Body of pancreas (tissue), 4 donors: ENCODE data around the gene SLC7A4.

Experiments used
- POLR2A ChIP-seq, 3 donors: fragments of 450-650 bp; IDR thresholded peaks; one replicate each; pipeline ENCODE4 v1.6.1; 2016; ENCODE audit warnings: antibody characterized with exemption in 3 of 3, mild to moderate bottlenecking in 2 of 3
- TF ChIP-seq, protein P1 (sequence below), 7 experiments: fragments of 450-650 bp in 4 of 7; fragments of 200-600 bp in 3 of 7; sonication (generic) in 3 of 7; IDR thresholded peaks; one replicate each; pipeline ENCODE4 v1.5.1; 2016 to 2019; ENCODE audit warnings: antibody characterized with exemption in 7 of 7

DNA sequence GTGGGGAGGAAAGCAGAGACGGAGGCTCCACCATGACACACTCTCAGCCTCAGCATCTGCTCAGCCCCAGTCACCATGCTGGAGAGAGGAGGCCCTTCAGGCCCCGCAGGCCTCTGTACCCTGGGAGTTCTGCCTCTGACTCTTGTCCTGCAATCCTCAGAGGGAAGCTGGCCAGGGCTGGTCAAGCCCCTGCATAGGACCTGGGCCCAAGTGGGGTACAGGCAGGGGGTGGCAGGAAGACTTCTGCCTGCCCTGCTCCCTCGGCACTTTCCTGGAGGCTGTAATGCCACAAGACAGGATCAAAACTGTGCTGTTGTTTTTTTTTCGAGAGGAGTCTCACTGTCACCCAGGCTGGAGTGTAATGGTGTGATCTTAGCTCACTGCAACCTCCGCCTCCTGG, 47.1 kb upstream of the SLC7A4 start:
- TF ChIP-seq, protein P1, sequence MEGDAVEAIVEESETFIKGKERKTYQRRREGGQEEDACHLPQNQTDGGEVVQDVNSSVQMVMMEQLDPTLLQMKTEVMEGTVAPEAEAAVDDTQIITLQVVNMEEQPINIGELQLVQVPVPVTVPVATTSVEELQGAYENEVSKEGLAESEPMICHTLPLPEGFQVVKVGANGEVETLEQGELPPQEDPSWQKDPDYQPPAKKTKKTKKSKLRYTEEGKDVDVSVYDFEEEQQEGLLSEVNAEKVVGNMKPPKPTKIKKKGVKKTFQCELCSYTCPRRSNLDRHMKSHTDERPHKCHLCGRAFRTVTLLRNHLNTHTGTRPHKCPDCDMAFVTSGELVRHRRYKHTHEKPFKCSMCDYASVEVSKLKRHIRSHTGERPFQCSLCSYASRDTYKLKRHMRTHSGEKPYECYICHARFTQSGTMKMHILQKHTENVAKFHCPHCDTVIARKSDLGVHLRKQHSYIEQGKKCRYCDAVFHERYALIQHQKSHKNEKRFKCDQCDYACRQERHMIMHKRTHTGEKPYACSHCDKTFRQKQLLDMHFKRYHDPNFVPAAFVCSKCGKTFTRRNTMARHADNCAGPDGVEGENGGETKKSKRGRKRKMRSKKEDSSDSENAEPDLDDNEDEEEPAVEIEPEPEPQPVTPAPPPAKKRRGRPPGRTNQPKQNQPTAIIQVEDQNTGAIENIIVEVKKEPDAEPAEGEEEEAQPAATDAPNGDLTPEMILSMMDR (IDR thresholded peaks at IDR 0.05), result no peak
- no peak for TF ChIP-seq POLR2A (IDR thresholded peaks at IDR 0.05)
